ENCODE measurements around the gene DIAPH2. TPM values are rescaled to one million over a fixed set of nuclear protein-coding genes. Genes with fewer than 3 reads are reported as not detected.
A peak's percentile ranks its signal among the peaks of the same experiment; 100 is the strongest.

Gene DIAPH2
- total and polyA plus RNA-seq, 2 experiments from 2014 or later: 16.2 to 56.6 TPM

DNA sequence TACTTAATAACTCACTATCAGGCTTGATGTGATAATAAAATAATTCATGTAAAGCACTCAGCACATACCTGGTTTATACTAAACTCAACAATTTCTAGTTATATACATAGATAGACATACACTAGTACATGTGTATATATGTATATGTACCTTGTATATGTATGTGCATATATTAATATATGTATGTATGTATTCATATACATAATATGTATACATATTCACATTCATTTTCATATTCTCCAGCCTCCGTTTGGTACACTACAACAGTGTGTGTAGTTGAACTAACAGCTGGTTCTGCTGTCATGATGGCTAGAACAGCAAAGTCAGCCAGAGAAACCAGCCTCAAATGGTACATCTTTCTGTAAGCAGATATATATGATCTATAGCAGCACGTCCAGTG, 869.2 kb downstream of the DIAPH2 start:
- Mint-ChIP-seq H3K27me3 (ENCODE audit: insufficient read depth, low read depth, poor library complexity) (no peaks in the 10 kb centered on the region), H3K4me1 (peaks cover 8% of the 10 kb centered on the region; the same call in 2 of the 3 replicates), H3K9me3 (no peaks in the 10 kb centered on the region; the same call in 2 of the 3 replicates), H3K36me3 (ENCODE audit: low read depth) (no peaks in the 10 kb centered on the region; the same call in 2 of the 3 replicates), H3K27ac (no peak overlapping the region), H3K4me3 (no peak overlapping the region)
- Histone ChIP-seq H3K27ac (ENCODE audit: low read depth) (no peak overlapping the region), H3K4me1 (ENCODE audit: insufficient read depth) (peaks cover 6% of the 10 kb centered on the region; the same call in 1 of the 2 replicates), H3F3A (replicated peaks; ENCODE audit: low read depth) (no peaks in the 10 kb centered on the region), H3K4me3 (no peak overlapping the region), H3K36me3 (ENCODE audit: insufficient read depth) (no peaks in the 10 kb centered on the region), H3K4me2 (no peak overlapping the region), H2AFZ (no peak overlapping the region), H4K20me1 (replicated peaks; ENCODE audit: insufficient read depth) (no peaks in the 10 kb centered on the region), H3K27me3 (ENCODE audit: insufficient read depth) (no peaks in the 10 kb centered on the region), H3K9me2 (ENCODE audit: insufficient read depth) (no peaks in the 10 kb centered on the region), H3K79me2 (replicated peaks; ENCODE audit: insufficient read depth) (no peaks in the 10 kb centered on the region)
- TF ChIP-seq EZH2phosphoT487 (IDR thresholded peaks at IDR 0.05; ENCODE audit: unreplicated experiment) (no peak), JUNB (IDR thresholded peaks at IDR 0.05; ENCODE audit: unreplicated experiment) (no peak), CREB1 (CRISPR knock-in tag; IDR thresholded peaks at IDR 0.05; ENCODE audit: low read depth) (no peak)
- TF ChIP-seq, protein P1, sequence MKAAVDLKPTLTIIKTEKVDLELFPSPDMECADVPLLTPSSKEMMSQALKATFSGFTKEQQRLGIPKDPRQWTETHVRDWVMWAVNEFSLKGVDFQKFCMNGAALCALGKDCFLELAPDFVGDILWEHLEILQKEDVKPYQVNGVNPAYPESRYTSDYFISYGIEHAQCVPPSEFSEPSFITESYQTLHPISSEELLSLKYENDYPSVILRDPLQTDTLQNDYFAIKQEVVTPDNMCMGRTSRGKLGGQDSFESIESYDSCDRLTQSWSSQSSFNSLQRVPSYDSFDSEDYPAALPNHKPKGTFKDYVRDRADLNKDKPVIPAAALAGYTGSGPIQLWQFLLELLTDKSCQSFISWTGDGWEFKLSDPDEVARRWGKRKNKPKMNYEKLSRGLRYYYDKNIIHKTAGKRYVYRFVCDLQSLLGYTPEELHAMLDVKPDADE (IDR thresholded peaks at IDR 0.05): no peak
- TF ChIP-seq, protein P2, sequence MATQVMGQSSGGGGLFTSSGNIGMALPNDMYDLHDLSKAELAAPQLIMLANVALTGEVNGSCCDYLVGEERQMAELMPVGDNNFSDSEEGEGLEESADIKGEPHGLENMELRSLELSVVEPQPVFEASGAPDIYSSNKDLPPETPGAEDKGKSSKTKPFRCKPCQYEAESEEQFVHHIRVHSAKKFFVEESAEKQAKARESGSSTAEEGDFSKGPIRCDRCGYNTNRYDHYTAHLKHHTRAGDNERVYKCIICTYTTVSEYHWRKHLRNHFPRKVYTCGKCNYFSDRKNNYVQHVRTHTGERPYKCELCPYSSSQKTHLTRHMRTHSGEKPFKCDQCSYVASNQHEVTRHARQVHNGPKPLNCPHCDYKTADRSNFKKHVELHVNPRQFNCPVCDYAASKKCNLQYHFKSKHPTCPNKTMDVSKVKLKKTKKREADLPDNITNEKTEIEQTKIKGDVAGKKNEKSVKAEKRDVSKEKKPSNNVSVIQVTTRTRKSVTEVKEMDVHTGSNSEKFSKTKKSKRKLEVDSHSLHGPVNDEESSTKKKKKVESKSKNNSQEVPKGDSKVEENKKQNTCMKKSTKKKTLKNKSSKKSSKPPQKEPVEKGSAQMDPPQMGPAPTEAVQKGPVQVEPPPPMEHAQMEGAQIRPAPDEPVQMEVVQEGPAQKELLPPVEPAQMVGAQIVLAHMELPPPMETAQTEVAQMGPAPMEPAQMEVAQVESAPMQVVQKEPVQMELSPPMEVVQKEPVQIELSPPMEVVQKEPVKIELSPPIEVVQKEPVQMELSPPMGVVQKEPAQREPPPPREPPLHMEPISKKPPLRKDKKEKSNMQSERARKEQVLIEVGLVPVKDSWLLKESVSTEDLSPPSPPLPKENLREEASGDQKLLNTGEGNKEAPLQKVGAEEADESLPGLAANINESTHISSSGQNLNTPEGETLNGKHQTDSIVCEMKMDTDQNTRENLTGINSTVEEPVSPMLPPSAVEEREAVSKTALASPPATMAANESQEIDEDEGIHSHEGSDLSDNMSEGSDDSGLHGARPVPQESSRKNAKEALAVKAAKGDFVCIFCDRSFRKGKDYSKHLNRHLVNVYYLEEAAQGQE (IDR thresholded peaks at IDR 0.05; ENCODE audit: unreplicated experiment): no peak
- no peak for ATAC-seq
- DNase-seq (ENCODE audit: low spot score): no peak

DNA sequence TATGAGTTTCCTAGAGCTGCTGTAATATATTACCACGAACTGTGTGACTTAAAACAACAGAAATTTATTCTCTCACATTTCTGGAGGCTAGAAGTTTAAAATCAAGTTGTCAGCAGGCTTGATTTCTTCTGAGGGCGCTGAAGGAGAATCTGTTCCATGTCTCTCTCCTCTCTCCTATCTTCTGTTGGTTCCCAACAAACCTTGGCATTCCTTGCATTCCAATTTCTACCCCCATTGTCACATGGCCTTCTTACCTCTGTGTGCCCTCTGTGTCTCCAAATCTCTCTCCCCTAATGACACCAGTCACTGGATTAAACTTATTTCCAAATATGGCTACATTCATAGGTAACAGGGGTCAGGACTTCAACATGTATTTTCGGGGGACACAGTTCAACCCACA, 871.7 kb downstream of the DIAPH2 start:
- Histone ChIP-seq H4K20me1 (replicated peaks; ENCODE audit: insufficient read depth) (no peaks in the 10 kb centered on the region), H3K4me3 (no peak overlapping the region), H3K9me2 (ENCODE audit: insufficient read depth) (no peaks in the 10 kb centered on the region), H3K4me1 (ENCODE audit: insufficient read depth) (peaks cover 6% of the 10 kb centered on the region; the same call in 1 of the 2 replicates), H3F3A (replicated peaks; ENCODE audit: low read depth) (no peaks in the 10 kb centered on the region), H3K36me3 (ENCODE audit: insufficient read depth) (no peaks in the 10 kb centered on the region), H2AFZ (no peak overlapping the region), H3K27me3 (ENCODE audit: insufficient read depth) (no peaks in the 10 kb centered on the region), H3K4me2 (no peak overlapping the region), H3K79me2 (replicated peaks; ENCODE audit: insufficient read depth) (no peaks in the 10 kb centered on the region), H3K27ac (ENCODE audit: low read depth) (peak overlapping the region; percentile 15; the same call in 1 of the 2 replicates)
- H3K4me1 Mint-ChIP-seq: peaks cover 8% of the 10 kb centered on the region; the same call in 2 of the 3 replicates
- H3K27me3 Mint-ChIP-seq (ENCODE audit: insufficient read depth, low read depth, poor library complexity): no peaks in the 10 kb centered on the region
- no peak overlapping the region for H3K4me3 Mint-ChIP-seq
- H3K36me3 Mint-ChIP-seq (ENCODE audit: low read depth): no peaks in the 10 kb centered on the region; the same call in 2 of the 3 replicates
- peak; percentile 15 for DNase-seq (ENCODE audit: low spot score)
- H3K9me3 Mint-ChIP-seq: no peaks in the 10 kb centered on the region; the same call in 2 of the 3 replicates
- peak; percentile 57 for ATAC-seq
- H3K27ac Mint-ChIP-seq: peak overlapping the region; percentile 59; the same call in 1 of the 2 replicates
- TF ChIP-seq, protein P3, sequence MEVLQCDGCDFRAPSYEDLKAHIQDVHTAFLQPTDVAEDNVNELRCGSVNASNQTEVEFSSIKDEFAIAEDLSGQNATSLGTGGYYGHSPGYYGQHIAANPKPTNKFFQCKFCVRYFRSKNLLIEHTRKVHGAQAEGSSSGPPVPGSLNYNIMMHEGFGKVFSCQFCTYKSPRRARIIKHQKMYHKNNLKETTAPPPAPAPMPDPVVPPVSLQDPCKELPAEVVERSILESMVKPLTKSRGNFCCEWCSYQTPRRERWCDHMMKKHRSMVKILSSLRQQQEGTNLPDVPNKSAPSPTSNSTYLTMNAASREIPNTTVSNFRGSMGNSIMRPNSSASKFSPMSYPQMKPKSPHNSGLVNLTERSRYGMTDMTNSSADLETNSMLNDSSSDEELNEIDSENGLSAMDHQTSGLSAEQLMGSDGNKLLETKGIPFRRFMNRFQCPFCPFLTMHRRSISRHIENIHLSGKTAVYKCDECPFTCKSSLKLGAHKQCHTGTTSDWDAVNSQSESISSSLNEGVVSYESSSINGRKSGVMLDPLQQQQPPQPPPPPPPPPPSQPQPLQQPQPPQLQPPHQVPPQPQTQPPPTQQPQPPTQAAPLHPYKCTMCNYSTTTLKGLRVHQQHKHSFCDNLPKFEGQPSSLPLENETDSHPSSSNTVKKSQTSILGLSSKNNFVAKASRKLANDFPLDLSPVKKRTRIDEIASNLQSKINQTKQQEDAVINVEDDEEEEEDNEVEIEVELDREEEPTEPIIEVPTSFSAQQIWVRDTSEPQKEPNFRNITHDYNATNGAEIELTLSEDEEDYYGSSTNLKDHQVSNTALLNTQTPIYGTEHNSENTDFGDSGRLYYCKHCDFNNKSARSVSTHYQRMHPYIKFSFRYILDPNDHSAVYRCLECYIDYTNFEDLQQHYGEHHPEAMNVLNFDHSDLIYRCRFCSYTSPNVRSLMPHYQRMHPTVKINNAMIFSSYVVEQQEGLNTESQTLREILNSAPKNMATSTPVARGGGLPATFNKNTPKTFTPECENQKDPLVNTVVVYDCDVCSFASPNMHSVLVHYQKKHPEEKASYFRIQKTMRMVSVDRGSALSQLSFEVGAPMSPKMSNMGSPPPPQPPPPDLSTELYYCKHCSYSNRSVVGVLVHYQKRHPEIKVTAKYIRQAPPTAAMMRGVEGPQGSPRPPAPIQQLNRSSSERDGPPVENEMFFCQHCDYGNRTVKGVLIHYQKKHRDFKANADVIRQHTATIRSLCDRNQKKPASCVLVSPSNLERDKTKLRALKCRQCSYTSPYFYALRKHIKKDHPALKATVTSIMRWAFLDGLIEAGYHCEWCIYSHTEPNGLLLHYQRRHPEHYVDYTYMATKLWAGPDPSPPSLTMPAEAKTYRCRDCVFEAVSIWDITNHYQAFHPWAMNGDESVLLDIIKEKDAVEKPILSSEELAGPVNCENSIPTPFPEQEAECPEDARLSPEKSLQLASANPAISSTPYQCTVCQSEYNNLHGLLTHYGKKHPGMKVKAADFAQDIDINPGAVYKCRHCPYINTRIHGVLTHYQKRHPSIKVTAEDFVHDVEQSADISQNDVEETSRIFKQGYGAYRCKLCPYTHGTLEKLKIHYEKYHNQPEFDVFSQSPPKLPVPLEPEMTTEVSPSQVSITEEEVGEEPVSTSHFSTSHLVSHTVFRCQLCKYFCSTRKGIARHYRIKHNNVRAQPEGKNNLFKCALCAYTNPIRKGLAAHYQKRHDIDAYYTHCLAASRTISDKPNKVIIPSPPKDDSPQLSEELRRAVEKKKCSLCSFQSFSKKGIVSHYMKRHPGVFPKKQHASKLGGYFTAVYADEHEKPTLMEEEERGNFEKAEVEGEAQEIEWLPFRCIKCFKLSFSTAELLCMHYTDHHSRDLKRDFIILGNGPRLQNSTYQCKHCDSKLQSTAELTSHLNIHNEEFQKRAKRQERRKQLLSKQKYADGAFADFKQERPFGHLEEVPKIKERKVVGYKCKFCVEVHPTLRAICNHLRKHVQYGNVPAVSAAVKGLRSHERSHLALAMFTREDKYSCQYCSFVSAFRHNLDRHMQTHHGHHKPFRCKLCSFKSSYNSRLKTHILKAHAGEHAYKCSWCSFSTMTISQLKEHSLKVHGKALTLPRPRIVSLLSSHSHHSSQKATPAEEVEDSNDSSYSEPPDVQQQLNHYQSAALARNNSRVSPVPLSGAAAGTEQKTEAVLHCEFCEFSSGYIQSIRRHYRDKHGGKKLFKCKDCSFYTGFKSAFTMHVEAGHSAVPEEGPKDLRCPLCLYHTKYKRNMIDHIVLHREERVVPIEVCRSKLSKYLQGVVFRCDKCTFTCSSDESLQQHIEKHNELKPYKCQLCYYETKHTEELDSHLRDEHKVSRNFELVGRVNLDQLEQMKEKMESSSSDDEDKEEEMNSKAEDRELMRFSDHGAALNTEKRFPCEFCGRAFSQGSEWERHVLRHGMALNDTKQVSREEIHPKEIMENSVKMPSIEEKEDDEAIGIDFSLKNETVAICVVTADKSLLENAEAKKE (CRISPR knock-in tag; IDR thresholded peaks at IDR 0.05): peak; percentile 66; the same call in 1 of the 2 replicates
- no peak for TF ChIP-seq STAT1 (IDR thresholded peaks at IDR 0.05; ENCODE audit: unreplicated experiment)

All from GM23338 (cell line).